OCI-M2 (cell line): ENCODE data around the gene RDM1.
"Not testable (repeated sequence)": the region's sequence is repeated elsewhere in the genome, so short reads cannot be mapped to it uniquely, and the experiment has no call there.

ENCODE experiments used
- DNase-seq: peaks from one replicate; lab custom pipeline; 2025; ENCODE audit not compliant: unreplicated experiment; lab: John Stamatoyannopoulos, UW

RDM1 gene

DNA sequence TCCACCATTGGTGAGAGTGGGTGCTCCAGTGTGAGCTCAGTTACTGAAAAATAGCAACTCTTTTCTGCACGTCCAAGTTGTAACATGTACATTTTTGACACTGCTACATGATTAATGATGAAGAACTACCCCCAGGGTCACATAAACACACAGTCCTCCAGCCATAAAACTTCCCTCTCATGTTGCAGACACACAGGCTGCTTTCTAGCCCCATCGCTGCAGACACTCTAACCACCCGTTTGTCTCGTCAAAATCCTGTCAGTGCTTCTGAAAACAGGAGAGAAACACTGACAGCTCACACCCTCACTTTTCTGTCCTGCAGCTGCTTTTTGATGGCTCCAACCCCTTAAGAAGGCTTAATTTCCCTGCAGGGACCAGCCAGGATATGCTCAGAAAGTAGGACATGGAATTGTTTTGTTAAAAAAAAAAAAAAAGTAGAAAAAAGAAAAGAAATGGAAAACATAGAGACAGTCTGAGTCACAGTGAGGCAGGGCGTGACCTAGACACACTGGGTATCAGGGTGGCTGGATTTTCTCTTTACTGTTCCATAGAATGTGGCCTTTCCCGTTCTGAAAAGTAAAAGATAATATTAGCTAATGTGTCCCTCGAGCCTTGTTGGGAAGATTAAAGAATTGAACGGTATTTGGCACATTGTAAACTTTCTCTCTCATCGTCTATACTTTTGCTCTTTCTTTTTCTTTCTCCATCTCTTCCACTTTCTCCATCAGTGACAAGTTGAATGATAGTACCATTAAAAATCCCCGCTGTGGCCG is 29.7 kb downstream of the RDM1 start:
- DNase-seq = no peak

GRCh38 chr17:35900280-35900679 is 30.3 kb downstream of the RDM1 start:
- no peak for DNase-seq

DNA sequence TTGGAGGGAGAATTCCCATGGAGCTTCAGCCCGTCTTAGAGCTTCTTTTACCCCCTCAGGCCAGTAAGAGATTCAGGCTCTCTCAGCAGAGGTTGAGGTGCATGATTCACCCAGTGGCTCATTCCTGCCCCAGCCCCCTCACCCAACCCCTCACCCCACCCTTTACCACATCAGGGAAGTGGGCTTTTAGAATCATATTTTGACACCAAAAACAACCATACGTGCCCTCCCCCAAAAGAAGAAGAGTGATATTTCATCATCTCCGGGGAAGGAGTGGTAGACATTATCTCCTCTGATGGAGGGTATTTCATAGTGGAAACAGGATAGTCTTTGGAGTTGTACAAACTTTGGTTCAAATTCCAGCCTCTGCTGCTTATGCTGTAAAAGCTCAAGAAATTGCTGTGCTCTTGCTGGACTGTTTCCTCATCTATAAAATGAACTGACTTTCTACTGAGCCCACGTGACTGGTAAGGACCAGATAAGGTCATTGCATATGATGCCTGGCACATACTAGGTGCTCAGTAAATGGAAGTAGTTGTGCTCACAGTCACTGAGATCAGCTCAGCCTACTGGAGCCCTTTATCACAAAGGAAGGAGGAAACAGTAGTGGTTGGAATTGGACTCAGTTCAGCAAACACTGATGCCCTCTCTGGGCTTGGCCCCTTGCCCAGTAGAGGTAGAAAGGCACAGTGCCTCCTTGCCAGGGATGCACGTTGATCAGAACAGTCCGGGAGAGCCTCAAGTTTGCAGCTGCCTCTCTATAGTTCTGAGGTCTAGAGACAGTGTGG is 32.1 kb downstream of the RDM1 start:
- DNase-seq = no peak

- not testable (repeated sequence) for DNase-seq
Measured at GRCh38 chr17:35897772-35898171, 32.8 kb downstream of the RDM1 start.

GRCh38 chr17:35895636-35896587 is 34.7 kb downstream of the RDM1 start:
- no peak for DNase-seq

- no peak for DNase-seq
Measured at GRCh38 chr17:35894206-35894605, 36.4 kb downstream of the RDM1 start.

DNA sequence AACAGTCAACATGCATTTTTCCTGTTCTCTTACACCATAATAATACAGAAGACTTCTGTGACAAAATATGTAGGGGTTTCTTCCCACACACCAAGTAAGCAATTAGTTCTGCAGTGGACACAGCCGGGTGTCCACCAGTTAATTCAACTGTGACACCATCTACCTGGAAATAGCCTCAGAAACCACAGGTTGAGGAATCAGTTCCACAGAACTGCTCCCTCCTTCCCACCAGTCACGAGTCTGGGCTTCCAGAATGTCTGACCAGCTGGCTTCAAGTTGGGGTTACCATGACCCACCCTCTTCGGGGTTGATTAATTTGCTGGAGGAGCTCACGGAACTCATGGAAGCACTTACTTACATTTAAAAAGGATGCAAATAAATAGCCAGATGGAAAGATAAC is 36.8 kb downstream of the RDM1 start:
- no peak for DNase-seq

DNA sequence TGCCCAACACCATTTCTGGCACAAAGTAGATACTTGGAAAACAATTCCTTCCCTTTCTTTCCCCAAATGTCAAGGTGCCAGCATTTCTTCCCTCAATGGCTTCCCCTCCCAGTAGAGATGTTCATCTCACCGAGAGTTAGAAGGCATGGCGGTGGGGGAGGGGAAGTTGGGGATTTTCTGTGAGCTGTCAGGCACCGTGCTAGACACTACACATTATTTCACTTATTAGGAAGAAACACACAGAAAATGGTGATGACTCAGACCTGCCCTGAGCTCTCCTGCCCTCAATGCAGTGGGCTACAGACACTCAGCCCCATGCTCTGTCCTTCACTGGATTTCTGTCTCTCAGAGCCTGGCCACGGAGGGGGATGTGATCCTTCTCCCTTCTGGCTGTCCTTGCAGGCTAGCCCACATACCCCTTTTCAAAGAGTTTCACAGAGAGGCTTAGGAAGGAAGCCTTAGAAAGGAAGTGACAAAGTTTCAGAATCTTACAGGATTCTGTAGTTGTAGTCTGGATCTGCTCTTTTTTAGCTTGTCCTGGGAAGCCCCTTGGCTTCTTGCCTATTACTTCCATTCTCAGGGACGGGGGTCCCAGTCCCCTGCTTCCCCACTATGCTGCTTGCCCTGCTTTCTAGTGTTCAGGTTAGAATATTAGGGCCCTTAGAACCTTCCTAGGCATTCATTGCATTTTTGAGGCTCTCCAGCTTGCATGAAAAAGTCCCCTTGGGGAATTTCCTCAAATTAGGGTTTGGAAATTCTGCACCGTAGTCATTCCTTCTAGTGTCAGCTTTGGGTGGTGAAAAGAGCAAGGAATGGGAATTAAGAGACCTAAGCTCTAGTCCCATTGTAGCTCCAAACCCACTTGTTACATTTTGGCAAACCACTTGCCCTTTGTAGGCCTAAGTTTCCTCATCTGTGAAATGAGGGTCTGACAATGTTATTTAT is 38.2 kb downstream of the RDM1 start:
- no peak for DNase-seq

DNA sequence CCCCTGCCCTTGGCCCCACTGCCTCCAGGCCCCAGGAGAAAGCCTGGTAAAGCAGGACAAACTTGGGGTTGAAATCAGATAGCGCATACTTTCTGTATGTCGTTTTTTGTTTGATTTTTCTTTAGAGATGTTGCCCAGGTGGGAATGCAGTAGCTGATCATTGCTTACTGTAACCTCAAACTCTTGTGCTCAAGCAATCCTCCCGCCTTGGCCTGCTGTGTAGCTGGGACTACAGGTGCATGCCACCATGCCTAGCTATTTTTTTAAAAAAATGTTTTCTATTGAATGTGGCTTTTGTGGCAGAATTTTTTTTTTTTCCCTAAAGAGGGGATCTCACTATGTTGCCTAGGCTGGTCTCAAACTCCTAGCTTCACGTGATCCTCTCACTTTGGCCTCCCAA is 39.3 kb downstream of the RDM1 start:
- DNase-seq = no peak

GRCh38 chr17:35890774-35891155 is 39.8 kb downstream of the RDM1 start:
- DNase-seq = no peak

GRCh38 chr17:35889818-35890773 is 40.5 kb downstream of the RDM1 start:
- no peak for DNase-seq

- no peak for DNase-seq
Measured at GRCh38 chr17:35889241-35889640, 41.3 kb downstream of the RDM1 start.

GRCh38 chr17:35879773-35880654 is 50.6 kb downstream of the RDM1 start, which contains the start of gene CCL5:
Gene CCL5, minus strand, starts transcription at chr17:35880360.
- DNase-seq = no peak

DNA sequence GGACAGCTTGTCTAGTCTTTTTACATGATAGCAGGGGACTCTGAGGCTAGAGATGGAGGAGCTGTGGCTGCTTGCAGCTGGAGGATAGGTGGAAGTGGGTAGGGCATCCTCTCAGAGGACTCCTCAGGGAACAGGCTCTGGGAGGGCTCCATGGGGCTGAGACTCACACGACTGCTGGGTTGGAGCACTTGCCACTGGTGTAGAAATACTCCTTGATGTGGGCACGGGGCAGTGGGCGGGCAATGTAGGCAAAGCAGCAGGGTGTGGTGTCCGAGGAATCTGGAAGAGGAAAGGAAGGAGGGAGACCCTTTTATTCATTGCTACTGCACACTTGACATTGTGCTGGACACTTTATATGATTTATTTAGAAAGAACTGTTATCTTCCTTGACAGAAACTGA is 52.2 kb downstream of the RDM1 start:
- DNase-seq = no peak

DNA sequence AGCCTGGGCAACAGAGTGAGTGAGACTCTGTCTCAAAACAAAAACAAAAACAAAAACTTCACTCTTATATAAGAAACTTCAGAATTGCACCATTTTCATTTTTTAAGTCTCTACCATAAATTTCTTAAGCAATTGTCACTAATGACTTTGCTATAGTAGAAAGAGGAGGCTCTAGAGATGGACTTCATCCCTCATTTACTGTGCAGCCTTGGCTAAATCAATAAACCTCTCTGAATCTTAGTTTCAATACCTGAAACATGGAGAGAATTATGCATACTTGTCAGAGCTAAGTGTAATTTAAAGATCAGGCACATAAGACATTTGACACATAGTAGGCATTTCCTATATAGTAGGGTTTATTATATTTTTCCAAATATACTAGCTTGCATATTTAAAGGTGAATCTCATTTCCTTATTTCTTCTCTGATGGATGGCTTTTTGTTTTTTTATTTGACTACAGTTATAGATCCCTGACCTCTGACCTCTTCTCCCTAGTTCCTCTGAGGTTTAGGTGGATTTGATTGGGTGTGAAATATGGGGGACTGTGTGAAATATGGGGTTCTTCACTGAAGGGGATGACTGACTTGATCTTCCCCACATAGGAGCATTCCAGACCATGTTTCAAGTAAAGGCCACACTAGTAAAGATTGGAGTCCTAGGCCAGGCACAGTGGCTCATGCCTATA is 53.1 kb downstream of the RDM1 start:
- no peak for DNase-seq

DNA sequence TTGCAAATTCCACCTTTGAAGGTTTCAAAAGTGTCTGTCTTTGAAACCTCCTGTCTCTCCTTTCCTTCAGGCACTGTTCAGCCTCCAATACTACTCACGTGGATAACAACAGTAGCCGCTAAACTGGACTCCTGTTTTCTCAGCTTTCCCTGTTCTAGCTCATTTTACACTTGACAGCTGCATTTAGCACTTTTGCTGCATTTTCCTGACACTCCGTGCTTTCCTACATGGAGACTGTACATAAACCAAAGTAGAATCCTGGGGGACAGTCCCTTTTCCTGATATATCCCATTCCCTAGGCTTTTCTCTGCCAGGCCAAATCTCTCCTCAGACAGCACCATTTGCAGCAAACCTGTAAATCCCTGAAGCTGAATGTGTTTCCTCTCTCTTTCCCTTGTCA is 54.0 kb downstream of the RDM1 start:
- DNase-seq = no peak

DNA sequence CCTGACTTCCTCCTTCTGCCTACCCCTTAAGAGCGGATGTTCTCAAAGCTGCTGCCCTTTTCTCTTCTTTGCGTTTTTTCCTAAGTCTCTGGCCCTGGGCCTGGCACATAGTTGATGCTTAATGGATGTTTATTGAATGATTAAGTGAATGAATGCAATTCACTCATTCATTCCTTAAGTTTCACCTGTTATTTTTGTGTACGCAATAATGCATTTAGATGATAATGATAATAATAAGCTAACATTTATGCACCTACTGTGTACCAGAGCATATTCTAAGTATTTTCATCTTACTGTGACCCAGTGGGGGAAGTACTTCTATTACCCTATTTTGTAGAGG is 54.8 kb downstream of the RDM1 start:
- DNase-seq = no peak
